Activated naive CD8-positive, alpha-beta T cell (primary cell): ENCODE data around the gene TSC22D3.
"Not testable (repeated sequence)": the region's sequence is repeated elsewhere in the genome, so short reads cannot be mapped to it uniquely, and the experiment has no call there.

Experiments used
- H3K27ac Mint-ChIP-seq: one replicate; pipeline ENCODE4 v1.8.0; 2021; ENCODE audit warnings: mixed read lengths
- H3K27me3 Mint-ChIP-seq: one replicate; pipeline ENCODE4 v1.8.0; 2021; ENCODE audit warnings: mixed read lengths
- H3K36me3 Mint-ChIP-seq: one replicate; pipeline ENCODE4 v1.8.0; 2021; ENCODE audit warnings: mixed read lengths
- H3K4me1 Mint-ChIP-seq: one replicate; pipeline ENCODE4 v1.8.0; 2021; ENCODE audit warnings: low read depth, mixed read lengths
- H3K4me3 Mint-ChIP-seq: one replicate; pipeline ENCODE4 v1.8.0; 2021; ENCODE audit warnings: mild to moderate bottlenecking, mixed read lengths
- H3K9me3 Mint-ChIP-seq: one replicate; pipeline ENCODE4 v1.8.0; 2021; ENCODE audit warnings: low read depth, mixed read lengths

TSC22D3 gene

GRCh38 chrX:107700317-107700774 lies 75.2 kb downstream of the TSC22D3 start:
- H3K27ac Mint-ChIP-seq: no peak overlapping the region
- H3K4me1 Mint-ChIP-seq: peaks cover 15% of the 10 kb centered on the region
- no peaks in the 10 kb centered on the region for H3K36me3 Mint-ChIP-seq
- no peaks in the 10 kb centered on the region for H3K27me3 Mint-ChIP-seq
- no peaks in the 10 kb centered on the region for H3K9me3 Mint-ChIP-seq
- H3K4me3 Mint-ChIP-seq: no peak overlapping the region

- H3K36me3 Mint-ChIP-seq: no peaks in the 10 kb centered on the region
- H3K4me1 Mint-ChIP-seq: peaks cover 15% of the 10 kb centered on the region
Observed at GRCh38 chrX:107699616-107700015, 76.0 kb downstream of the TSC22D3 start.

GRCh38 chrX:107691024-107691448 lies 84.6 kb downstream of the TSC22D3 start:
- Mint-ChIP-seq H3K9me3 (no peaks in the 10 kb centered on the region), H3K36me3 (no peaks in the 10 kb centered on the region), H3K27ac (no peak overlapping the region), H3K4me3 (no peak overlapping the region), H3K4me1 (peaks cover 11% of the 10 kb centered on the region), H3K27me3 (no peaks in the 10 kb centered on the region)

More at GRCh38 chrX:107699616-107700015, 76.0 kb downstream of the TSC22D3 start:
- Mint-ChIP-seq H3K27ac (no peak overlapping the region), H3K27me3 (no peaks in the 10 kb centered on the region), H3K4me3 (no peak overlapping the region), H3K9me3 (no peaks in the 10 kb centered on the region)

GRCh38 chrX:107687445-107687844 lies 88.1 kb downstream of the TSC22D3 start:
- no peak overlapping the region for H3K27ac Mint-ChIP-seq
- peaks cover 28% of the 10 kb centered on the region for H3K4me1 Mint-ChIP-seq
- H3K36me3 Mint-ChIP-seq: no peaks in the 10 kb centered on the region
- H3K27me3 Mint-ChIP-seq: no peaks in the 10 kb centered on the region
- H3K9me3 Mint-ChIP-seq: no peaks in the 10 kb centered on the region
- H3K4me3 Mint-ChIP-seq: no peak overlapping the region

- Mint-ChIP-seq H3K27ac (no peak overlapping the region), H3K36me3 (no peaks in the 10 kb centered on the region), H3K4me1 (peaks cover 28% of the 10 kb centered on the region), H3K9me3 (no peaks in the 10 kb centered on the region), H3K27me3 (no peaks in the 10 kb centered on the region), H3K4me3 (no peak overlapping the region)
Observed at GRCh38 chrX:107686792-107687191, 88.8 kb downstream of the TSC22D3 start.

GRCh38 chrX:107686026-107686425 lies 89.6 kb downstream of the TSC22D3 start:
- no peaks in the 10 kb centered on the region for H3K36me3 Mint-ChIP-seq
- no peak overlapping the region for H3K27ac Mint-ChIP-seq
- no peaks in the 10 kb centered on the region for H3K27me3 Mint-ChIP-seq
- H3K4me3 Mint-ChIP-seq: no peak overlapping the region
- peaks cover 25% of the 10 kb centered on the region for H3K4me1 Mint-ChIP-seq
- no peaks in the 10 kb centered on the region for H3K9me3 Mint-ChIP-seq

GRCh38 chrX:107685586-107685985 lies 90.0 kb downstream of the TSC22D3 start:
- H3K4me1 Mint-ChIP-seq: peaks cover 28% of the 10 kb centered on the region
- H3K27me3 Mint-ChIP-seq, H3K4me3 Mint-ChIP-seq, H3K9me3 Mint-ChIP-seq, H3K27ac Mint-ChIP-seq, H3K36me3 Mint-ChIP-seq: not testable (repeated sequence)

GRCh38 chrX:107684956-107685385 lies 90.6 kb downstream of the TSC22D3 start:
- H3K4me3 Mint-ChIP-seq: no peak overlapping the region
- no peaks in the 10 kb centered on the region for H3K9me3 Mint-ChIP-seq
- H3K36me3 Mint-ChIP-seq: no peaks in the 10 kb centered on the region
- peaks cover 33% of the 10 kb centered on the region for H3K4me1 Mint-ChIP-seq
- no peaks in the 10 kb centered on the region for H3K27me3 Mint-ChIP-seq
- no peak overlapping the region for H3K27ac Mint-ChIP-seq

GRCh38 chrX:107683931-107684330 lies 91.7 kb downstream of the TSC22D3 start:
- Mint-ChIP-seq H3K9me3 (no peaks in the 10 kb centered on the region), H3K4me1 (peaks cover 39% of the 10 kb centered on the region), H3K27me3 (no peaks in the 10 kb centered on the region), H3K27ac (no peak overlapping the region), H3K4me3 (no peak overlapping the region), H3K36me3 (no peaks in the 10 kb centered on the region)

- H3K4me3 Mint-ChIP-seq: no peak overlapping the region
- H3K4me1 Mint-ChIP-seq: peaks cover 45% of the 10 kb centered on the region
- no peaks in the 10 kb centered on the region for H3K27me3 Mint-ChIP-seq
- H3K36me3 Mint-ChIP-seq: no peaks in the 10 kb centered on the region
- H3K27ac Mint-ChIP-seq: peak overlapping the region; percentile 50
- no peaks in the 10 kb centered on the region for H3K9me3 Mint-ChIP-seq
Observed at GRCh38 chrX:107683124-107683895, 92.3 kb downstream of the TSC22D3 start.

GRCh38 chrX:107682256-107682655 lies 93.3 kb downstream of the TSC22D3 start:
- H3K36me3 Mint-ChIP-seq: no peaks in the 10 kb centered on the region
- H3K27me3 Mint-ChIP-seq: no peaks in the 10 kb centered on the region
- peaks cover 51% of the 10 kb centered on the region for H3K4me1 Mint-ChIP-seq
- H3K9me3 Mint-ChIP-seq: no peaks in the 10 kb centered on the region
- no peak overlapping the region for H3K27ac Mint-ChIP-seq
- no peak overlapping the region for H3K4me3 Mint-ChIP-seq

- Mint-ChIP-seq H3K4me1 (peaks cover 55% of the 10 kb centered on the region), H3K9me3 (no peaks in the 10 kb centered on the region), H3K27ac (peak overlapping the region; percentile 99), H3K27me3 (no peaks in the 10 kb centered on the region), H3K4me3 (peak overlapping the region; percentile 13), H3K36me3 (no peaks in the 10 kb centered on the region)
Observed at GRCh38 chrX:107678957-107679740, 96.4 kb downstream of the TSC22D3 start.

GRCh38 chrX:107677909-107678308 lies 97.7 kb downstream of the TSC22D3 start:
- H3K4me1 Mint-ChIP-seq: peaks cover 56% of the 10 kb centered on the region
- no peaks in the 10 kb centered on the region for H3K9me3 Mint-ChIP-seq
- H3K27me3 Mint-ChIP-seq: no peaks in the 10 kb centered on the region
- H3K4me3 Mint-ChIP-seq: peak overlapping the region; percentile 88
- H3K36me3 Mint-ChIP-seq: no peaks in the 10 kb centered on the region
- H3K27ac Mint-ChIP-seq: peak overlapping the region; percentile 99

GRCh38 chrX:107677501-107677901 lies 98.1 kb downstream of the TSC22D3 start:
- Mint-ChIP-seq H3K4me3 (peak overlapping the region; percentile 88), H3K27me3 (no peaks in the 10 kb centered on the region), H3K4me1 (peaks cover 58% of the 10 kb centered on the region), H3K9me3 (no peaks in the 10 kb centered on the region), H3K27ac (peak overlapping the region; percentile 99), H3K36me3 (no peaks in the 10 kb centered on the region)
